Caco-2 (cell line): ENCODE measurements around the gene HABP2. TPM values are rescaled to one million over a fixed set of nuclear protein-coding genes. Genes with fewer than 3 reads are reported as not detected.
A peak's percentile ranks its signal among the peaks of the same experiment; 100 is the strongest.

Source experiments
- BruUV-seq: library from RNA; stranded (reverse); fragments of 400-500 nt; replicated peaks from 2 replicates; lab custom pipeline; 2021; lab: Mats Ljungman, UMichigan
- CTCF ChIA-PET: fragments of 300-600 bp; sonication (Branson Sonifier 250); formaldehyde crosslinking; loops from one replicate; lab custom pipeline; 2022; ENCODE audit warnings: antibody characterized with exemption; lab: Charles Lee
- POLR2A ChIA-PET: fragments of 300-600 bp; sonication (Branson Sonifier 250); formaldehyde crosslinking; loops from one replicate; lab custom pipeline; 2022; ENCODE audit warnings: antibody characterized with exemption; lab: Charles Lee
- DNase-seq, 2 experiments: peaks; one replicate each; pipeline versions ENCODE4 v3.0.0 to v3.0.0-alpha.2; 2020 to 2022
- H3K27me3 ChIP-seq: replicated peaks from 2 replicates; pipeline ENCODE4 v1.6.0; 2011; ENCODE audit warnings: low read length; ENCODE audit not compliant: control insufficient read depth, insufficient read depth
- H3K36me3 ChIP-seq: 2 replicates; pipeline ENCODE4 v1.5.1; 2011; ENCODE audit warnings: low read length; ENCODE audit not compliant: control insufficient read depth, insufficient read depth
- H3K4me1 ChIP-seq: fragments of 250-450 bp; sonication (Bioruptor Pico); 2 replicates; pipeline ENCODE4 v1.5.1; 2020; ENCODE audit warnings: mild to moderate bottlenecking
- H3K4me3 ChIP-seq: 2 replicates; pipeline ENCODE4 v1.5.1; 2011; ENCODE audit warnings: low read depth, mild to moderate bottlenecking, control low read depth, low read length
- H3K9me3 ChIP-seq: fragments of 250-450 bp; sonication (Bioruptor Pico); 2 replicates; pipeline ENCODE4 v1.5.1; 2020; ENCODE audit warnings: mild to moderate bottlenecking, moderate library complexity
- H3K27ac Mint-ChIP-seq: one replicate; pipeline ENCODE4 v1.8.0; 2022; ENCODE audit warnings: mixed read lengths; ENCODE audit not compliant: unreplicated experiment
- H3K27me3 Mint-ChIP-seq: one replicate; pipeline ENCODE4 v1.8.0; 2022; ENCODE audit warnings: mixed read lengths; ENCODE audit not compliant: insufficient read depth, unreplicated experiment
- H3K36me3 Mint-ChIP-seq: one replicate; pipeline ENCODE4 v1.8.0; 2022; ENCODE audit warnings: mild to moderate bottlenecking, mixed read lengths; ENCODE audit not compliant: insufficient read depth, unreplicated experiment
- H3K4me1 Mint-ChIP-seq: one replicate; pipeline ENCODE4 v1.8.0; 2022; ENCODE audit warnings: low read depth, mixed read lengths; ENCODE audit not compliant: unreplicated experiment
- H3K4me3 Mint-ChIP-seq: one replicate; pipeline ENCODE4 v1.8.0; 2022; ENCODE audit warnings: mild to moderate bottlenecking, moderate library complexity, mixed read lengths; ENCODE audit not compliant: unreplicated experiment
- H3K9me3 Mint-ChIP-seq: one replicate; pipeline ENCODE4 v1.8.0; 2022; ENCODE audit warnings: mixed read lengths; ENCODE audit not compliant: unreplicated experiment
- CTCF ChIP-seq, 2 experiments: fragments of 200-600 bp in 1 of 2; IDR thresholded peaks; 1 replicate in 1 of 2; 2 replicates in 1 of 2; pipeline versions ENCODE4 v1.5.1 to v1.8.0; 2011 to 2022; ENCODE audit warnings: antibody characterized with exemption in 1 of 2, control low read depth in 1 of 2, inconsistent platforms in 1 of 2, low read depth in 1 of 2, low read length in 1 of 2, mild to moderate bottlenecking in 1 of 2, moderate library complexity in 1 of 2; ENCODE audit not compliant: insufficient read depth in 1 of 2, severe bottlenecking in 1 of 2, unreplicated experiment in 1 of 2
- intact Hi-C: fragments of 100-400 bp; cut with micrococcal nuclease; formaldehyde crosslinking; loops from one replicate; pipeline ENCODE4 v1.10.0; 2022; ENCODE audit not compliant: unreplicated experiment
- total RNA-seq: library from RNA; stranded (reverse); gene quantifications from 2 replicates; pipeline ENCODE4 v1.2.3, GENCODE V29; 2022

HABP2 gene
- total RNA-seq, 1 experiment from 2014 or later = 21.0 TPM

GRCh38 chr10:113613427-113613826 lies 60.6 kb downstream of the HABP2 start:
- H3K36me3 ChIP-seq = no peaks in the 10 kb centered on the region
- H3K4me1 Mint-ChIP-seq = no peaks in the 10 kb centered on the region
- TF ChIP-seq CTCF (IDR thresholded peaks at IDR 0.05; ENCODE audit: insufficient read depth in 1 of 2, low read depth in 1 of 2, low read length in 1 of 2, severe bottlenecking in 1 of 2, unreplicated experiment in 1 of 2) = no peak
- H3K27ac Mint-ChIP-seq = no peak overlapping the region
- CTCF ChIA-PET = no interaction called here
- intact Hi-C loops = no loop called here
- no peaks in the 10 kb centered on the region for H3K4me1 ChIP-seq
- H3K9me3 ChIP-seq = no peaks in the 10 kb centered on the region
- no TSS peak for BruUV-seq
- H3K27me3 ChIP-seq = no peaks in the 10 kb centered on the region
- peaks cover 5% of the 10 kb centered on the region for H3K27me3 Mint-ChIP-seq
- no peak for DNase-seq
- no peak overlapping the region for H3K4me3 ChIP-seq
- no peak overlapping the region for H3K4me3 Mint-ChIP-seq
- no peaks in the 10 kb centered on the region for H3K9me3 Mint-ChIP-seq
- POLR2A ChIA-PET = no interaction called here
- H3K36me3 Mint-ChIP-seq = no peaks in the 10 kb centered on the region

GRCh38 chr10:113613977-113614690 lies 61.3 kb downstream of the HABP2 start:
- no peaks in the 10 kb centered on the region for H3K4me1 ChIP-seq
- Mint-ChIP-seq H3K27me3 (peaks cover 5% of the 10 kb centered on the region), H3K9me3 (no peaks in the 10 kb centered on the region), H3K4me1 (no peaks in the 10 kb centered on the region), H3K27ac (no peak overlapping the region), H3K4me3 (no peak overlapping the region), H3K36me3 (no peaks in the 10 kb centered on the region)
- ChIA-PET POLR2A (interaction anchor here (0.6 kb wide), 1 partner anchor 56 kb away, joined by 7 read pairs; no protein-coding TSS in a partner anchor), CTCF (no interaction called here)
- no peak for DNase-seq
- H3K36me3 ChIP-seq = no peaks in the 10 kb centered on the region
- TF ChIP-seq CTCF (IDR thresholded peaks at IDR 0.05; ENCODE audit: insufficient read depth in 1 of 2, low read depth in 1 of 2, low read length in 1 of 2, severe bottlenecking in 1 of 2, unreplicated experiment in 1 of 2) = no peak
- H3K9me3 ChIP-seq = no peaks in the 10 kb centered on the region
- intact Hi-C loops = no loop called here
- no TSS peak for BruUV-seq
- no peaks in the 10 kb centered on the region for H3K27me3 ChIP-seq
- no peak overlapping the region for H3K4me3 ChIP-seq

GRCh38 chr10:113616244-113617074 lies 63.6 kb downstream of the HABP2 start:
- Histone ChIP-seq H3K36me3 (no peaks in the 10 kb centered on the region), H3K9me3 (no peaks in the 10 kb centered on the region), H3K4me1 (no peaks in the 10 kb centered on the region), H3K4me3 (no peak overlapping the region), H3K27me3 (no peaks in the 10 kb centered on the region)
- intact Hi-C loops = loop anchor here (1.0 kb wide), 1 partner anchor 92 kb away; no protein-coding TSS in a partner anchor
- Mint-ChIP-seq H3K9me3 (no peaks in the 10 kb centered on the region), H3K27ac (no peak overlapping the region), H3K27me3 (peaks cover 5% of the 10 kb centered on the region), H3K36me3 (no peaks in the 10 kb centered on the region), H3K4me3 (no peak overlapping the region), H3K4me1 (no peaks in the 10 kb centered on the region)
- no TSS peak for BruUV-seq
- DNase-seq = peak in 1 of 2 experiments; percentile 28
- peak; percentile 48 to 69 for TF ChIP-seq CTCF (IDR thresholded peaks at IDR 0.05; ENCODE audit: insufficient read depth in 1 of 2, low read depth in 1 of 2, low read length in 1 of 2, severe bottlenecking in 1 of 2, unreplicated experiment in 1 of 2)
- ChIA-PET CTCF (interaction anchor here (1.3 kb wide), 1 partner anchor 34 kb away, joined by 4 read pairs; no protein-coding TSS in a partner anchor), POLR2A (no interaction called here)
